SU-DHL-6 (cell line): ENCODE measurements around the gene NUDT8.

Experiments used
- H2AFZ ChIP-seq: fragments of 200-600 bp; sonication (generic); 2 replicates; pipeline ENCODE4 v1.6.1; 2014; ENCODE audit warnings: low read depth, mild to moderate bottlenecking, moderate library complexity, mixed read lengths, antibody characterized with exemption, low read length; ENCODE audit not compliant: severe bottlenecking
- H3F3A ChIP-seq: fragments of 200-600 bp; shearing (Covaris generic); 2 replicates; pipeline ENCODE4 v1.6.0; 2016; ENCODE audit warnings: antibody characterized with exemption, mild to moderate bottlenecking; ENCODE audit not compliant: insufficient read depth
- H3K27ac ChIP-seq: fragments of 200-600 bp; sonication (generic); 2 replicates; pipeline ENCODE4 v1.5.1; 2016; ENCODE audit warnings: low read depth, mild to moderate bottlenecking, low read length, moderate library complexity, mixed read lengths
- H3K27me3 ChIP-seq: fragments of 200-600 bp; sonication (generic), shearing (Covaris generic); 2 replicates; pipeline ENCODE4 v1.6.0; 2014; ENCODE audit warnings: mild to moderate bottlenecking, low read length
- H3K36me3 ChIP-seq: fragments of 200-600 bp; sonication (generic); 2 replicates; pipeline ENCODE4 v1.6.1; 2014; ENCODE audit warnings: mild to moderate bottlenecking, low read length, mixed read lengths
- H3K4me2 ChIP-seq: fragments of 300-600, 200-600 bp; shearing (Covaris generic), sonication (generic); 2 replicates; pipeline ENCODE4 v1.6.0; 2014; ENCODE audit warnings: low read length, low read depth, mild to moderate bottlenecking; ENCODE audit not compliant: poor library complexity, severe bottlenecking
- H3K4me3 ChIP-seq: fragments of 200-600 bp; sonication (generic); 2 replicates; pipeline ENCODE4 v1.5.1; 2014; ENCODE audit warnings: antibody characterized with exemption, low read length, mild to moderate bottlenecking, mixed read lengths; ENCODE audit not compliant: insufficient read depth, poor library complexity, severe bottlenecking
- H3K79me2 ChIP-seq: fragments of 200-600 bp; sonication (generic); 2 replicates; pipeline ENCODE4 v1.6.1; 2014; ENCODE audit warnings: mild to moderate bottlenecking, low read length, moderate library complexity; ENCODE audit not compliant: insufficient read depth
- H3K9ac ChIP-seq: fragments of 200-600 bp; sonication (generic); 2 replicates; pipeline ENCODE4 v1.7.0; 2014; ENCODE audit warnings: mild to moderate bottlenecking, low read length
- H3K9me2 ChIP-seq: fragments of 200-600 bp; sonication (generic); replicated peaks from 2 replicates; pipeline ENCODE4 v1.6.1; 2014; ENCODE audit warnings: low read length; ENCODE audit not compliant: insufficient read depth
- H3K9me3 ChIP-seq: fragments of 200-600 bp; sonication (generic); 2 replicates; pipeline ENCODE4 v1.6.1; 2014; ENCODE audit warnings: low read length, mixed read lengths; ENCODE audit not compliant: insufficient read depth
- H4K20me1 ChIP-seq: fragments of 200-600 bp; sonication (generic); 2 replicates; pipeline ENCODE4 v1.6.1; 2014; ENCODE audit warnings: low read depth, mild to moderate bottlenecking, antibody characterized with exemption, low read length, moderate library complexity, mixed read lengths
- CTCF ChIP-seq: fragments of 200-600 bp; sonication (generic); IDR thresholded peaks from one replicate; pipeline ENCODE4 v1.5.1; 2017; ENCODE audit warnings: antibody characterized with exemption, mild to moderate bottlenecking, low read length, moderate library complexity; ENCODE audit not compliant: insufficient read depth, poor library complexity, severe bottlenecking
- EZH2phosphoT487 ChIP-seq: fragments of 200-600 bp; sonication (generic), shearing (Covaris generic); conservative IDR thresholded peaks from 2 replicates; pipeline ENCODE4 v1.6.1; 2018; ENCODE audit warnings: mild to moderate bottlenecking, antibody characterized with exemption, low read length, moderate library complexity, mixed read lengths

Gene NUDT8

DNA sequence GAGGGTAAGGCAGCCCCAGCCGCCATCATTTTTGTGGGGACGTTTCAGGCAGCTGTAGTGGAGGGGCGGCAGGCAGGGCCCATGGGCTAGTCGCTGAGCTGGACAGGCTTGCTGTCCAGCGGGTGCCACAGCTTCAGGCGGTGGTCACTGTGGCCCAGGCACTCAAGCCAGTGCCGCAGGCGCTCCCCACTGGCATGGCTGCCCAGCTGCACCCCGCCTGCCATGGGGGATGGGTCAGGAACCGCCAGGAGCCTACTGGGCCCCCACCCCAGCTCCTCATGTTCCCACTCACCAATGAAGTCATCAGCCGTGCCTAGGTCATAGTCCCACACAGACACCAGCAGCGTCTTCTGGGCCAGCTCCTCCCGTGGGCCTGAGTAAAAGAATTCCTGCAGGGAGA is 17.0 kb downstream of the NUDT8 start:
- Histone ChIP-seq H4K20me1 (no peaks in the 10 kb centered on the region), H3K4me2 (no peak overlapping the region), H3K9ac (no peak overlapping the region), H3K27ac (0 out of 2 replicates have a peak overlapping the region, but pooled peaks have one; percentile 86), H3F3A (peaks cover 5% of the 10 kb centered on the region; the same call in 1 of the 2 replicates), H2AFZ (no peak overlapping the region), H3K9me2 (no peaks in the 10 kb centered on the region), H3K9me3 (no peaks in the 10 kb centered on the region), H3K27me3 (no peaks in the 10 kb centered on the region), H3K79me2 (peaks cover 1% of the 10 kb centered on the region), H3K4me3 (no peak overlapping the region), H3K36me3 (no peaks in the 10 kb centered on the region)
- TF ChIP-seq EZH2phosphoT487, result no peak
- no peak for TF ChIP-seq CTCF

- peaks cover 9% of the 10 kb centered on the region for H3K79me2 ChIP-seq
- H3K27me3 ChIP-seq, result no peaks in the 10 kb centered on the region
- no peak overlapping the region for H3K4me3 ChIP-seq
- no peak overlapping the region for H3K9ac ChIP-seq
- TF ChIP-seq CTCF, result no peak
- TF ChIP-seq EZH2phosphoT487, result no peak
- no peaks in the 10 kb centered on the region for H4K20me1 ChIP-seq
- no peak overlapping the region for H3K4me2 ChIP-seq
- H3K9me3 ChIP-seq, result no peaks in the 10 kb centered on the region
- no peaks in the 10 kb centered on the region for H3K36me3 ChIP-seq
- H3F3A ChIP-seq, result no peaks in the 10 kb centered on the region; the same call in 1 of the 2 replicates
- no peak overlapping the region for H3K27ac ChIP-seq
- H3K9me2 ChIP-seq, result no peaks in the 10 kb centered on the region
- H2AFZ ChIP-seq, result no peak overlapping the region
Observed at GRCh38 chr11:67611704-67612587, 17.8 kb downstream of the NUDT8 start.

DNA sequence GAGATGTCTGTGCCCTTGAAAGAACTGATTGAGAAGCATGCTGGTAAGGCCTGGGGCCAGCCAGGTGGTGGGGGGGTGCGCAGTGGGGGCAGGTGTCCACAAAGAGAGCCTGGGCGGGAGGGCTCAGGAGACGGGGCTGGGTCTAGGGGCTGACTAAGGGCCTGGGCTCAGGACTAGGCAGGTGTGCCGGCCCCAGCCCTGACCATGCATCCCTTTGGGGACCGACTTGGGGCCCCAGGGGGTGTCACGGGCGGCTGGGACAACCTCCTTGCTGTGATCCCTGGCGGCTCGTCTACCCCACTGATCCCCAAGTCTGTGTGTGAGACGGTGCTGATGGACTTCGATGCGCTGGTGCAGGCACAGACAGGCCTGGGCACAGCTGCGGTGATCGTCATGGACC is 18.6 kb downstream of the NUDT8 start:
- Histone ChIP-seq H3K36me3 (no peaks in the 10 kb centered on the region), H3K27me3 (no peaks in the 10 kb centered on the region), H3K9ac (no peak overlapping the region), H3K9me3 (no peaks in the 10 kb centered on the region), H3K27ac (no peak overlapping the region), H3K9me2 (no peaks in the 10 kb centered on the region), H2AFZ (no peak overlapping the region), H3K4me2 (no peak overlapping the region), H3K4me3 (no peak overlapping the region), H3F3A (no peaks in the 10 kb centered on the region; the same call in 1 of the 2 replicates), H4K20me1 (no peaks in the 10 kb centered on the region), H3K79me2 (peaks cover 11% of the 10 kb centered on the region)
- TF ChIP-seq EZH2phosphoT487, result no peak

GRCh38 chr11:67610302-67610868 is 19.4 kb downstream of the NUDT8 start:
- H3K9ac ChIP-seq, result no peak overlapping the region
- no peaks in the 10 kb centered on the region for H4K20me1 ChIP-seq
- TF ChIP-seq CTCF (no peak), EZH2phosphoT487 (no peak)
- H3K9me3 ChIP-seq, result no peaks in the 10 kb centered on the region
- no peak overlapping the region for H2AFZ ChIP-seq
- H3K9me2 ChIP-seq, result no peaks in the 10 kb centered on the region
- H3K27me3 ChIP-seq, result no peaks in the 10 kb centered on the region
- no peak overlapping the region for H3K4me3 ChIP-seq
- no peaks in the 10 kb centered on the region; the same call in 1 of the 2 replicates for H3F3A ChIP-seq
- no peaks in the 10 kb centered on the region for H3K36me3 ChIP-seq
- H3K4me2 ChIP-seq, result no peak overlapping the region
- H3K79me2 ChIP-seq, result peaks cover 11% of the 10 kb centered on the region
- no peak overlapping the region for H3K27ac ChIP-seq
